ENCODE measurements around the gene FAM107B.

FAM107B gene

DNA sequence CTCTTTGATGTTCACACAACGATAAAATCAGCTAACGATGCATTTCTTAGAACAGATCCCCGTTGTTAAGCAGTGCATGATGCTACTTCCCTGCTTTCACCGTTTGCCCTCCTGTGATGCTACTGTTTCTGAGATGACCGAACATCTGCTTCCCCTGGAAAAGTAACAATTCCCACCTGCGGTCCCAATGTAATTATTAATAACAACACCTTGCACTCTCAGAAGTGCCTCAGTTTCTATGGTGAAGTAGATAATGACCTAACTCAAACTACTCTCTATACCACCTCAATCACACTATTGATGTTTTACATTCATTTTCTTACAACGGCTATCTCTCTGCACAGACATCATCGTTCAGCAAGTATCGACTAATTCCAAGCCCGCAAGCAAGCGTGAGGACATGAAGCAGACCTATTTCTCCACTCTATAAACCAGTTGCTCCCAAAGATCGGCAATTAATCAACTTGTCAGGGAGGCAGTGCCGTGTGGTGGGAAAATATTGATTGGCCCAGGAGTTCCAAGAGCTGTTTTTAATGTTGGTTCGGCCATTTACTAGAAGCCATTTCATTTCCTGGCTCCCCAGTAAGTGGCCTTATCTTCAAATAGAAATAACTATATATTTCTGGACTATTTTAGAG lies 42.7 kb downstream of the FAM107B start:
- DNase-seq, result no peak

DNA sequence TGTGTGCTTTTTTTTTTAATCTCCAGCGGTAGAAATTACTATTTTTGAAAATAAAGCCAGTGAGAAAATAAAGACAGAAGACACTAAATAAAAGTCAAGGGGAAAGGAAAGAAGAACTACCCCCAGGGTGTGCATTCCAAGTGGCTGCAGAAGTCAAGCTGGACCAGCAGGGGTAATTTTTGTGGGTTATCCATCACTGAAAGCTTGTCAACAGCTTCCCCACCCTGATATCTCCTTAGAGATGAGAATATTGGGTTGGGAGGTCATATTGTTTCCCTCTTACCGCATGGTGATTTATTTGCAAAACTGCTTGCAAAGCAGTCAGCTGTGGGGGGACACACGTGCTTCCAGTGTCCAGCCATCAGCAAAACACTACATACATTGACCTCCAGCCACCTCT lies 46.4 kb downstream of the FAM107B start:
- DNase-seq, result no peak

DNA sequence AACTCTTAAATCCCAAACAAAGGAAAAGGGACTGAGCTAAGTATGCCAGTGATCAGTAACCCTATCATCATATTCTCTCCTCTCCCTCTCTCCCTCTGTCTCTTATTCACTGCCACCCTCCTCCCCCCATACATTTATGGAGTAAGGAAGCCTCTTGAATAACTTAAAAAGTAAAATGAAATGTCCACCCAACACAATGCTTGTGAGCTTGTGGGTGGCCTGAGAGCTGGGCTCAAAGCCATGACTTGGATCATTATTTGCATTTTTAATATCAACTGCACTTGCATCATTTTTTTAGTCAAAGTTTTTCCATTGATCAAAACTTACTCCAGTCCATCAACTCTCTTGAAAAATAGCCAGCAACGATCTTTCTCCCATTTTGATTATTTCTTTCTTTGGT lies 46.8 kb downstream of the FAM107B start:
- no peak for DNase-seq

DNA sequence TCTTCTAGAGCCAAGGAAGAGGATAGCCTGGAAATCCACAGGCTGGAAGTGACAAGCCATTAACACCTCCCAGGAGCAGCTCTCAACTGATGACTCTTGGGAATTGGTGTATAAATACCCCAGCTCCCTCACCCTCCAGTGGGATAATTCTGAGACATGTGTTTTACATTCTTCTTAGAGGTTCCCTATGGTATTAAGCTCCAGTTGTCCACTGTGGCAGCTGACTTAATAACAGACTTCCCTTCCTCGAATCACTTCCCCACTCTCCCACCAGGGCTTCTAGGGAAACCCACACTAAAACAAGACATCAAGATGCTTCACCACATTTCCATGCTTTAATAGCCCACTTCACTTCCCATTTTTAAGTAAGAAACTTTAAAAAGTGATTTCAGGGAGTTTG lies 47.2 kb downstream of the FAM107B start:
- DNase-seq, result peak; percentile 64

DNA sequence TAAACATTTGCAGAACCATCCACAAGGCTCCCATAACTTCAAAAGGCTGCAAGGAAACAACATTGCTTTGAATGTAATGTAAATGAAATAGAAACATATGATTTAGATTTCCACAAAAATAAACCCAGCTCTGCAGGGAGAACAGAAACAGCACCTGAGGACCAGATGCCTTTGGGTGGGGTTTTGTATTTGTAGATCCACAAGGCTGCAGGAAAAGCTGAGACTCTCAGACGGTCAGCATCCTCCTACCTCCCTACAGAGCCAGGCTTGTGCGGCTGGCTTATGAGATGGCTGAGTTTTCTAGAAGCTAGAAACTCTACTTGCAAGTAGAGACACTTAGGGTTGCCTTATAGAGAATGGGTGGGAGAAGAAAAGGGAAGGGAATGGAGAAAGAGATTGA lies 49.8 kb downstream of the FAM107B start:
- no peak for DNase-seq

DNA sequence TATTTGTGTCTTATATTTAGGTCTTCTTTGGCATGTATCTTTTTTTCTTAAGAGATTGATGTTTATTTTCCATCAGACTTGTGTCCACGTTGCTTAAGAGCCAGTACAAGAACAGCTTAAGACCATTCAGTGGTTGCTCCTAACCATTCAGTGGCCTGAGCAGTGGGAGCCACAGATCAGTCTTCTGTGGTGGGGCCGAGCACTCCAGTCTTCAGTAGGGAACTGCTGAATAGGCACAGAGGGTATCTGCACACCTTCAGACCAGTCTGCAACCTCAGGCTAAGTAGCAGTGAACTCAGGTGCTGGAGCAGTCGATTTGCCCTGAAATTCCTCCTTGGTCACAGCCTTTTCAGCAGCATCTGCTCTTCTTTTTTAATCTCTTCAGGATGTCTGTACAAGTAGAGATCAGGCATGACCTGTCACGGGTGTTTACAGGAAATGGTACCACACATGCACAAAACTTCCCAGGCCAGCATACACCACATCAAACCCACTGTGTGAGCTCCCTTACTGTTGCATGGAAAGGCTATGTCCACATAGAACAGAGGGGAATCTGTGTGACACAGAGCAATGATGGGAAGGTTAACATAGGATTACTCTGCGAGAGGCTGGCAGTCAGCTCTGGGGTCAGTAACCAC lies 51.5 kb downstream of the FAM107B start:
- no peak for DNase-seq

DNA sequence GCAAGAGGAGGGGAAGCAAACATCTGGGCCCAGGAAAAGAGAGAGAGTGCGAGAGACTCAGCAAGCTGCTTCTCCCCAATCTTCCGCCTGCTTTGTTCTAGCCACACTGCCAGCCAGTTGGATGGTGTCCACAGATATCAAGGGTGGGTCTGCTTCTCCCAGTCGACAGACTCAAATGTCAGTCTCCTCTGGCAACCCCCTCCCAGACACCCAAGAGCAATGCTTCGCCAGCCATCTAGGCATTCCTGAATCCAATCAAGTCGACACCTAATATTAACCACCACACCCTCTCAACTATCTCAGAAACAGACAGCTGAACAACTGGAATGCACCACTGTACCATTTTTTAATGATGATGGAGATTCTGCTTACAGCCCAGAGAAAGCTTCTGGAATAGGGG lies 57.1 kb downstream of the FAM107B start:
- no peak for DNase-seq

DNA sequence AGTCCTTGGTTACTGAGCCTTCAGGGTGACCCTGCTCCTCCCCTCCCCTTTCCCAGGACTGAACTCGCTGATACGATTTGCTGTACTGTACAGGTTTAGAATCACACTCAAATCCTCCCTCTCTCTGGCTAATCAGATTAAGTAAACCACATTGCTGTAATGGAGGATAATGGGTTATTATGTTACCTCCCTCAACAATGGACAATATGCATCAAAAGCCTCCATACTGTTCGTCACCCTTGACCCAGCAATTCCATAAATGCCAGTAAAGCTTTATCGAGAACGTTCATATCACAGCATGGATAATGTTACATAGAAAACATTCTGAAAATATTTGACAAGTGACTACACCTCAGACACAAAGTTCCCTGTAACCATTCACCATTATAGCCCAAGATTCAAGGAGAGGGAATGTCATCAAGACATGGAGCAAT lies 61.7 kb downstream of the FAM107B start:
- DNase-seq, result no peak

DNA sequence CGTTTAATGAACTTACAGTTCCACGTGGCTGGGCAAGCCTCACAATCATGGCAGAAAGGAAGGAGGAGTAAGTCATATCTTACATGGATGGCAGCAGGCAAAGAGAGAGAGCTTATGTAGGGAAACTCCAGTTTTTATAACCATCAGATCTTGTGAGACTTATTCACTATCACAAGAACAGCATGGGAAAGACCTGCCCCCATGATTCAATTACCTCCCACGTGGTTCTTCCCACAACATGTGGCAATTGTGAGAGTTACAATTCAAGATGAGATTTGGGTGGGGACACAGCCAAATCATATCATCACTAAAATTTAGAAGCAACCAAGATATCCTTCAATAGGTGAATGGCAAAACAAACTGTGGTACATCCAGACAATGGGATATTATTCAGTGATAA lies 65.4 kb downstream of the FAM107B start:
- DNase-seq, result peak; percentile 25

DNA sequence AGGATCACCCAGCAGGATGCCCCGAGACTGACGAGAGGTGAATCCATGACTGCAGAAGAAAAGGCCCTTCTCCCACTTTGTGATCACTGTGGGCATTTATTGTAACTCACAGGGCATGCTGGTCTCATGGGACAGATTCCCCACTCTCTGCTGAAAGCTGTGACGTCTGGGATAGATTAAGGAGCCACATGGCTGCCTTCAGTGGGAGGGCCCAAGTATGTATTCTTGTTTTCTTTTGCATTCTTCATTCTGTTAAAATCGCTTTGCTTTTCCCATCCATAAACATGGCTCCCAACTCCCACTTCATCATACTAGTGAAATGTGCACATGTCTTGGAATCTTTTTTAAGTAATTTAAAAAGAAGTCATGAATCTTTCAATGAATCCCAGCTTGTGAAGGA lies 67.2 kb downstream of the FAM107B start:
- DNase-seq, result no peak

DNA sequence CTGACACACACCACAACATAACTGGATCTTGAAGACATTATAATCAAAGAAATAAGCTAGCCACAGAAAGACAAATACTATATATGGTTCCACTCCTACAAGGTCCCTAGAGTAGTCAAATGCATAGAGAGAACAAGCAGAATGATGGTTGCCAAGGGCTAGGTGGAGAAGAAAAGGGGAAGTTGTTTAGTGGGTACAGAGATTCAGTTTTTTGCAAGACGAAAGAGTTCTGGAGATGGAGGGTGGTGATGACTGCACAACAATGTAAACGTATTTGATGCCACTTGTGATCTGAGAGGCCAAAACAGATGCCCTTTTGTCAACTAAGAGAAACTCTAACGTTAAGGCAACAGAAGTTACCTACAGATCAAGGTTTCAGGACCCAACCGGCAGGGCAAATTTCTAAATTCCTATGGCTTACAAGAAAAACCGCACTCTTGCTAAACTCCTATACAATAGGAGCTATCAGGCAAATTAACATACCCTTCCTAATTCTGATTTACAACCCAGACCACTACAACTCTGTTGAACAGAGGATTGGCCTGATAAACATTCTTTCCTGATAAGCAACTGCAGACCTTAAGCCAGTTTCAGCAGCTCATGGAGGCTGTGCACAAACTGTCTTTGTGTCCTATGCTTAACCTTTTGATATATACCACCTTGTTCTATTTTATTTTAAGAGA lies 69.0 kb downstream of the FAM107B start:
- DNase-seq, result no peak

DNA sequence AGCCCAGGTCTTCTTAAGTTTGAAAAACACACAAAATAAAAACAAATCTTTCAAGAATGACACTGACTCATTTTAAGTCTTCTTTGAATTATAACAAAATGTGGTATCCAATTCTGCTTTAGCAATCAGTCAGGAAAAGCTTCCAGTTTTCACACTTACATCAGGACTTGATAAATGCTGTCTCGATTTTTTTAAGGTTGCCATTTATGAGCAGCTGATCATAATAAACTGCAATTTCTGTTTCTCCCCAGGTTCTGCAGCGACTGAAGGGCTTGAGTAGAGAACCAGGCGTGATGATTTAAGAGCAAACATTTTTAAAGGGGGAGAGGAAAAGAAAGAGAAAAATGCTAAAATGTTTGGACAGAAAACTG lies 71.1 kb downstream of the FAM107B start:
- DNase-seq, result no peak

DNA sequence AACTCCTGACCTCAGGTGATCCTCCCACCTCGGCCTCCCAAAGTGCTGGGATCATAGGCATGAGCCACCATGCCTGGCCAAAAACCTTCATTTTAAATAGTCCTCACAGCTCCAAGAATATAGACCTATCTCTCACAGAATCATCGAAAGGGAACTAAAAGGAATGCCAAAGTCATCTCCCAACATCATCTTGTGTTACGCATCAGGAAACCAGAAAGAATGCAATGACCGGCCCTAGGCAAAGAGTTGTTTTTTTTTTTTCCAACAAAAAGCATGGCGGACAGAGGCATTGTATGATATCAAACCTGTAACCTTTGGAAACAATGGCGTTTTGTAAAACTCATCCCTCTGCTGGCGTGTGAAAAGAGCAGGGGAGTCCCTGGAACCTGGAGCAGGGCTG lies 73.2 kb downstream of the FAM107B start:
- no peak for DNase-seq

DNA sequence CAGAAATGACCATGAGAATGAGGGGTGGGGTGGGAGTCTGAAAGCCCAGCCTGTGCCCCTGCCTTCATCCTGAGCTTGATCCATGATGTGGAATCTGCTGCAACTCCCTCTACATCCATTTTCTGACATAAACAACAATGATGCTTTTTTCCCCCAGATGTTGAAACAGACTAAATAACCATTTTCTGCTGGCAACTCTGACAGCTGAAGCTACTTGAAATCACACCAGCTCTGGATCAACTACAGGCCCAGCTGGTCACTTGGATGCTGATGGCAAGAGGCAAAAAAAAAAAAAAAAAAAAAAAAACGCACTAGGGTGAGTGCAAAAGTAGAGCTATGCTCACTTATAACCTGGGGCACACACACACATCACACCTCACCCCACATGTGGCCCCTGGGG lies 74.2 kb downstream of the FAM107B start:
- DNase-seq, result no peak

DNA sequence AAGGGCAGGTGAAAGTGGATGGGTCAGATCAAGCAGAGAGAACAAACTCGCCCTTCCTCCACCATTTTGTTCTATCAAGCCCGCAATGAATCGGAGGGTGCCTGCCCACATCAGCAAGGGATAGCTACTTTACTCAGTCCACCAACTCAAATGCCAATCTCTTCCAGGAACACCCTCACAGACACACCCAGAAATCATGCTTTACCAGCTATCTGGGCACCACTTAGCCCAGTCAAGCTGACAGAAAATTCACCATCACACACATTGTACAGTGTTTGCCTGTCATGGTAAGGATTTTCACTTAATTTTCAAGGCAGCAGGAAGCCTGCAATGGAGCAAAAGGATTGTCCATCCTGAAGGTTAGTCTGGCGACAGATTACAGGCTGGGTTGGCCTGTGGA lies 75.2 kb downstream of the FAM107B start:
- no peak for DNase-seq

DNA sequence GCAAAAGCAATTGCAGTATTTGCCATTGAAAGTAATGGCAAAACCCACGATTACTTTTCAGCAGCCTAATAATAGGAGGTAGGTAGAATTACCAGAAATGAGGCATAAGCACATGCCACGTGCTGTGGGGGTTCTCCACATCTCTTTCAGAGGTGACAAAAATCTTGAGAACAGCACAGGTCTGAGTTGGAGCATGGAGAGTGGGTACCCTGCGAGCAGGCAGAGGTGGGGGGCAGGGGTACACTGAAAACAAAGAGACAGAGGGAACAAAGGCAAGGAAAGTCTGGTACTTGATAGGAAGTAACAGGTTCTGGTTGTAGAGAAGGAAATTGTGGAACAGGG lies 75.9 kb downstream of the FAM107B start:
- no peak for DNase-seq

DNA sequence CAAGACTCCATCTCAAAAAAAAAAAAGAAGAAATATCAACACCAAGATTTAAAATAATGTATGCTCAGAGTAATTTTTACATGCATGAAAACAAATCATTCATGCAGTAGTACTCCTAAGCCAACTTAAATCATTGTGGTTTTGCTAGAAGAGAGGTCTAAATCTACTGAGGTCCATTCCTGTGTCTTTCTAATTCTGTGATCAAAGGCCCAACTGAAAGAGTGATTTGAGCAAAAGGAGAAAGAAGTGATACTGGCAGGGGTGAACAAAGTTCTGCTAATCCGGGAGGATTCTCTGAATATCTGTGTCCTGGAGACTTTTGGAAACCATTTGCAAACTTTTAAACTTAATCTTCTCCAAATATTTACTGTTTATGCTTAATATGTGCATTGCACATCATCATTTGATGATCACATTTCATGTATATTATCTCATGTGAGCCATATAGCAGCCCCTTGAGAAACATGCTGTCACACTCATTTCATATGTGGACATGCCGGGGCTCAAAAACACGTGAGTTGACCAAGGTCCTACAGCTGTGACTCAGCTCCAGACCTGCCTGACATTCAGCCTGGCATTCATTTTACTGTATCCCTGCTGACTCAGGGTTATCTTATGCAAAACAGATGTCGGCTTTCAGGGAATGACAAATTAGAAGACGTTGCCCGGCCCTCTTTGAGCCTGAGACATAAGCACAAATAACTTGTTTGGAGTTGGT lies 76.4 kb downstream of the FAM107B start:
- no peak for DNase-seq

DNA sequence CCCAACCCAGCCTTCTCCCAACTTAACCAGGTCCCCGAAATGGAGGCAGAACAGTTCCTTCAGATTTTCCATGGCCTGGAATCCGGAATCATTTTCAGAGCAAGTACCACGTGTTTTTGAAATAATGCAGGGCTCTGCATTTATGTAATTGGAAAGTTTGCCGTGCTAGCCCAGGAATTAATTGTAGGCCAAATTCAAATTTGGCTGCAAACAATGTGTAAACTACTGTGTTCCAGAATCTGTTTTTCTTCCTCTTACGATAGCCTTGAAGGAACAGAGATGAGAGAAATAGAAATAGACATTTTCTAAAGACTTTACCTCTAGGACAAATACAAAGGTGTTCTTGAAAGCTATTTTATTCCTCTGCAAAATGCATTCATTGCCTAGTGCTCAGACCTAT lies 77.4 kb downstream of the FAM107B start:
- DNase-seq, result no peak

DNA sequence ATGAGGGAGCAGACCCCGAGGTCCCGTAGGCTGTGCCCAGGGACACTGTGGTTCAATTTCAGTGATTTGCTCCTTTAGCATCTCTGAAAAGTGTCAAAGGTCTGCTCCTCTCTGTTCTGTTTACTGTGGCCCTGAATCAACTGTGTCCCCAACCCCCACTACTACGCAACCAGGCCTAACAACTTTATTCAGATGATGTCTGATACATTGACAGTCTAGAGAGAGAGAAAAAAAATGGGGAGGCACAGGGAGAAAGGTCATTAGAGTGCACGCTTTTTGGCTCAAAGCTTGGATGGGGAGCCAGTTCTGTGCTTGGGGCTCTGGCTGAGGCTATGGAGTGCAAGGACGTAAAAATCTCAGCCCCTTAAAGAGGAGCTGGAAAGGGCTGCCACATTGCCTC lies 77.9 kb downstream of the FAM107B start:
- no peak for DNase-seq

DNA sequence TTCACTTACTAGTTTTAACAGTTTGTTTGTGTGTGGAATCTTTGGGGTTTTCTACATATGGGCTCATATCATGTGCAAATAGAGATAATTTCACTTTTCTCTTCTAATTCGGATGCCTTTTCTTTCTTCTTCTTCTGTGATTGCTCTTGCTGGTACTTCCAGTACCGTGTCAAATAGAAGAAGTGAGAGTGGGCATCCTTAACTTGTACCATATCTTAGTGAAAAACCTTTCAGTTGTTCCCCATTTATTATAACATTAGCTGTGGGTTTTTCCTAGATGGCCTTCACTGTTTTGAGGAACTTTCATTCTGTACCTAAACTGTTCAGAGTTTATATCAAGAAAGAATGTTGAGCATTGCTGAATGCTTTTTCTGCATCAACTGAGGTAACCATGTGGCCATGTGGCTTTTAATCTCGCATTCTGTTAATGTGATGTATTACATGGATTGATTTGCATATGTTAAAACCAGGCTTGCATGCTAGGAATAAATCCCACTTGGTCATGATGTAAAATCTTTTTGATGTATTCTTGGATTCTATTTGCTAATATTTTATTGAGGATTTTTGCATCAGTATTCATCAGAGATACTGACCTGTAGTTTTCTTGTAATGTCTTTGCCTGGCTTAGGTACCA lies 78.7 kb downstream of the FAM107B start:
- DNase-seq, result peak; percentile 59

DNA sequence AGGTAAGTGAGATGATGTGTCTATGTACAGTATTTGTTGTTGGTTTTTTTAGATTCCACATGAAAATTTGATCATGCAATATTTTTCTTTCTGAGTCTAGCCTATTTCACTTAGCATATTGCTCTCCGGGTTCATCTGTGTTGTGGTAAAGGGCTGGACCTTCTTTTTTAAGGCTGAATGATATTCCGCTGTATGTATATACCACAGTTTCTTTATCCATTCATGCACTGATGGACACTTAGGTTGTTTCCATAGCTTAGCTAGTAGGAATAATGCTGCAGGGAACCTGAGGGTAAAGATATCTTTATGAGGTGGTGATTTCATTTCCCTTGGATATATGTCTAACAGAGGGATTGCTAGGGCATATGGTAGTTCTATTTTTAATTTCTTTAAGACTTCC lies 80.8 kb downstream of the FAM107B start:
- no peak for DNase-seq

DNA sequence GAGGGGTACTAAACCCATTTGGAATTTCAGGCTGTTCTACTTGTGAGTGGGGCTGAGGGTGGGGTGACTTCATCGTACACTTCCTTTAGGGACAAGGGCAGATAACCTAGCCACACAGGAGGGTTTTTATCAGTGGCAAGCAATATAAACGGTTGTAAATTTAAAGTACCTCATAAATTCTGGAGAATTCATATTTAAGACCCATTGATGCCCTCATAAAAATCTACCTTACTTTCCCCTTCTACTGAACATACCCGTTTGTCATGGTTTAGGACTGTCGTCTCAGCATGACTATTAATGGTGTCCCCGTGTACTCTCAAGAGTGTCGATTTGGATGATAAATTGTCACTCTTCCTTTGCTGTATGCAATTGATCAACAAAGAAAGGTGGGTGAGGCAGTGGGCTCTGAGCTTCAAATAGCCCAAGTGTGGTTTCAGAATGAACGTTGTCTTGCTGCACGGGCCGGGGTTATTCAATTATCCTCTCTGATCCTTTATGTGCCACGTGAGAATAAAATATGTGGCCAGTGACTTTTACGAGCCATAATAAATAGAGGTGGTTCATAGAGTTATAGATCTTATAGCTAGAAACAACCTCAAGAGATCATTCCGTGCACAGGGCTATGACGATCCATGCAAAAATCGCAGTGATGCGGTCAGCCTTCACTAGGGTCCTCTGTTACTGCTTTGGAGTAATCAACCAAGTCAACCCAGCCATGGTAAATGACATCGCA lies 82.2 kb downstream of the FAM107B start:
- DNase-seq, result no peak

DNA sequence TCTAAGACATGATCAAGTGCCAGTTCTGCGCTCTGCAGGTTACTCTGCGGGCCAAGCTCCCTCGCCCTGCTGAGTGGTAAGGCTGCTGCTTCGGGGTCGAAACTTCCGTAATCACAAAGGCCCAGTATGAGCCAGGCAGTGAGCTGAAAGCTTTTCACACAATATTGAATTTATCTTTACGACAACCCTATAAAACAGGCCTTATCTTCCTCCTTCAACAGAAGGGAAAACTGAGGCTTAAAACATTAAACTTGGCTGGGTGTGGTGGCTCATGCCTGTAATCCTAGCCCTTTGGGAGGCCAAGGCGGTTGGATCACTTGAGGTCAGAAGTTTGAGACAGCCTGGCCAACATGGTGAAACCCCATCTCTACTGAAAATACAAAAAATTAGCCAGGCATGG lies 83.3 kb downstream of the FAM107B start:
- no peak for DNase-seq

Data from suppressor macrophage treated with lipopolysaccharide for 4 hours (primary cell).